ENCODE measurements around the gene TNPO3.

GRCh38 chr7:129017933-129018538 is 36.9 kb downstream of the TNPO3 start:
- TF ChIP-seq CTCF (IDR thresholded peaks at IDR 0.05) (no peak), POLR2A (IDR thresholded peaks at IDR 0.05) (no peak)

Measured in right lobe of liver (tissue), 4 donors.